Mesendoderm (in vitro differentiated cells): ENCODE measurements around the gene ZDHHC1.

Experiments used
- DNase-seq: peaks from one replicate; pipeline ENCODE4 v3.0.0; 2013
- H2AK5ac ChIP-seq: 2 replicates; pipeline ENCODE4 v1.6.1; 2013; ENCODE audit warnings: low read length, inconsistent platforms
- H2BK120ac ChIP-seq: 2 replicates; pipeline ENCODE4 v1.6.1; 2013; ENCODE audit warnings: low read depth, mild to moderate bottlenecking, low read length, moderate library complexity, mixed read lengths
- H2BK15ac ChIP-seq: replicated peaks from 2 replicates; pipeline ENCODE4 v1.6.1; 2013; ENCODE audit warnings: low read depth, mild to moderate bottlenecking, moderate library complexity
- H2BK5ac ChIP-seq: 2 replicates; pipeline ENCODE4 v1.6.1; 2013; ENCODE audit warnings: low read length, inconsistent platforms
- H3K18ac ChIP-seq: 2 replicates; pipeline ENCODE4 v1.6.1; 2013; ENCODE audit warnings: mild to moderate bottlenecking, low read length, mixed read lengths
- H3K23ac ChIP-seq: one replicate; pipeline ENCODE4 v1.6.1; 2013; ENCODE audit warnings: low read length
- H3K27ac ChIP-seq: 2 replicates; pipeline ENCODE4 v1.5.1; 2013; ENCODE audit warnings: low read depth, mild to moderate bottlenecking, inconsistent platforms, low read length, moderate library complexity
- H3K27me3 ChIP-seq: 2 replicates; pipeline ENCODE4 v1.6.1; 2013; ENCODE audit warnings: low read length, control low read depth, mild to moderate bottlenecking, inconsistent platforms; ENCODE audit not compliant: insufficient read depth, poor library complexity
- H3K36me3 ChIP-seq: 2 replicates; pipeline ENCODE4 v1.6.1; 2013; ENCODE audit warnings: low read length, inconsistent platforms; ENCODE audit not compliant: control insufficient read depth, insufficient read depth
- H3K4ac ChIP-seq: one replicate; pipeline ENCODE4 v1.6.1; 2013; ENCODE audit warnings: low read depth, mild to moderate bottlenecking, low read length, moderate library complexity
- H3K4me1 ChIP-seq: 2 replicates; pipeline ENCODE4 v1.6.1; 2013; ENCODE audit warnings: low read depth, low read length, inconsistent platforms; ENCODE audit not compliant: control insufficient read depth
- H3K4me2 ChIP-seq: 2 replicates; pipeline ENCODE4 v1.6.1; 2013; ENCODE audit warnings: low read length
- H3K4me3 ChIP-seq: 2 replicates; pipeline ENCODE4 v1.5.1; 2013; ENCODE audit warnings: mild to moderate bottlenecking, low read length
- H3K56ac ChIP-seq: one replicate; pipeline ENCODE4 v1.6.1; 2013; ENCODE audit warnings: low read length
- H3K79me1 ChIP-seq: 2 replicates; pipeline ENCODE4 v1.6.1; 2013; ENCODE audit warnings: low read length, inconsistent platforms
- H3K79me2 ChIP-seq: 2 replicates; pipeline ENCODE4 v1.6.1; 2013; ENCODE audit warnings: mild to moderate bottlenecking, low read length; ENCODE audit not compliant: control insufficient read depth, insufficient read depth
- H3K9ac ChIP-seq: 2 replicates; pipeline ENCODE4 v1.6.1; 2013; ENCODE audit warnings: low read length, inconsistent platforms
- H4K5ac ChIP-seq: one replicate; pipeline ENCODE4 v1.6.1; 2013; ENCODE audit warnings: low read length
- H4K8ac ChIP-seq: one replicate; pipeline ENCODE4 v1.6.1; 2013; ENCODE audit warnings: low read depth, mild to moderate bottlenecking, control low read depth, low read length, moderate library complexity
- WGBS: extraction: QIAGEN DNeasy Blood & Tissue Kit; methylation state at CpG from one replicate; pipeline ENCODE4 v1.1.7; 2013; ENCODE audit warnings: low lambda C conversion rate, missing lambda C conversion rate; ENCODE audit not compliant: insufficient coverage; ENCODE audit errors: extremely low coverage; 5-methylcytosine and 5-hydroxymethylcytosine counted together

ZDHHC1 gene

GRCh38 chr16:67458121-67458641 is 41.9 kb upstream of the ZDHHC1 start:
- H2AK5ac ChIP-seq = no peak overlapping the region
- no peak overlapping the region for H3K56ac ChIP-seq
- no peak overlapping the region for H4K8ac ChIP-seq
- H3K79me2 ChIP-seq = no peaks in the 10 kb centered on the region
- H3K27me3 ChIP-seq = no peaks in the 10 kb centered on the region
- no peak overlapping the region for H4K5ac ChIP-seq
- no peak overlapping the region for H3K4ac ChIP-seq
- no peak overlapping the region for H3K27ac ChIP-seq
- H3K36me3 ChIP-seq = no peaks in the 10 kb centered on the region
- H3K23ac ChIP-seq = no peak overlapping the region
- H3K4me1 ChIP-seq = no peaks in the 10 kb centered on the region
- H2BK120ac ChIP-seq = no peak overlapping the region
- H2BK15ac ChIP-seq = no peak overlapping the region
- no peak overlapping the region for H3K4me2 ChIP-seq
- no peak for DNase-seq
- H2BK5ac ChIP-seq = no peak overlapping the region
- WGBS = no CpG with 5 or more reads among the region's 6 CpGs
- no peak overlapping the region for H3K9ac ChIP-seq
- no peak overlapping the region for H3K4me3 ChIP-seq
- H3K79me1 ChIP-seq = no peaks in the 10 kb centered on the region
- H3K18ac ChIP-seq = no peak overlapping the region

GRCh38 chr16:67457611-67458010 is 41.3 kb upstream of the ZDHHC1 start:
- DNase-seq = no peak
- H3K4me1 ChIP-seq = no peaks in the 10 kb centered on the region
- no peaks in the 10 kb centered on the region for H3K79me2 ChIP-seq
- no peak overlapping the region for H3K56ac ChIP-seq
- no peak overlapping the region for H2BK120ac ChIP-seq
- H3K4me2 ChIP-seq = no peak overlapping the region
- no peak overlapping the region for H4K8ac ChIP-seq
- H3K36me3 ChIP-seq = no peaks in the 10 kb centered on the region
- H3K79me1 ChIP-seq = no peaks in the 10 kb centered on the region
- no peak overlapping the region for H2BK5ac ChIP-seq
- H2AK5ac ChIP-seq = no peak overlapping the region
- H3K27ac ChIP-seq = no peak overlapping the region
- no peaks in the 10 kb centered on the region for H3K27me3 ChIP-seq
- no CpG with 5 or more reads among the region's 7 CpGs for WGBS
- H3K4me3 ChIP-seq = no peak overlapping the region
- no peak overlapping the region for H3K23ac ChIP-seq
- no peak overlapping the region for H3K4ac ChIP-seq
- no peak overlapping the region for H4K5ac ChIP-seq
- H2BK15ac ChIP-seq = no peak overlapping the region
- no peak overlapping the region for H3K9ac ChIP-seq
- H3K18ac ChIP-seq = no peak overlapping the region

- Histone ChIP-seq H2BK120ac (no peak overlapping the region), H3K79me2 (no peaks in the 10 kb centered on the region), H3K56ac (no peak overlapping the region), H4K8ac (no peak overlapping the region), H3K23ac (no peak overlapping the region), H3K4ac (no peak overlapping the region), H4K5ac (no peak overlapping the region), H3K36me3 (no peaks in the 10 kb centered on the region), H2BK15ac (no peak overlapping the region), H3K4me3 (no peak overlapping the region), H3K27me3 (no peaks in the 10 kb centered on the region), H2AK5ac (no peak overlapping the region), H3K9ac (no peak overlapping the region), H3K18ac (no peak overlapping the region), H3K4me2 (no peak overlapping the region), H2BK5ac (no peak overlapping the region), H3K27ac (no peak overlapping the region), H3K79me1 (no peaks in the 10 kb centered on the region), H3K4me1 (no peaks in the 10 kb centered on the region)
- WGBS = no CpG with 5 or more reads among the region's 6 CpGs
- DNase-seq = peak; percentile 16
These were observed 40.3 kb upstream of the ZDHHC1 start for GRCh38 chr16:67456391-67457081.

GRCh38 chr16:67454852-67455251 is 38.6 kb upstream of the ZDHHC1 start:
- Histone ChIP-seq H4K8ac (no peak overlapping the region), H2BK15ac (no peak overlapping the region), H2AK5ac (no peak overlapping the region), H3K4me3 (no peak overlapping the region), H3K36me3 (no peaks in the 10 kb centered on the region), H3K4me1 (no peaks in the 10 kb centered on the region), H3K4ac (no peak overlapping the region), H2BK120ac (no peak overlapping the region), H3K23ac (no peak overlapping the region), H3K79me1 (no peaks in the 10 kb centered on the region), H3K9ac (no peak overlapping the region), H3K4me2 (no peak overlapping the region), H4K5ac (no peak overlapping the region), H3K79me2 (no peaks in the 10 kb centered on the region), H3K27me3 (no peaks in the 10 kb centered on the region), H3K56ac (no peak overlapping the region), H2BK5ac (no peak overlapping the region), H3K27ac (no peak overlapping the region), H3K18ac (no peak overlapping the region)
- WGBS = no CpG with 5 or more reads among the region's 6 CpGs
- no peak for DNase-seq

- H3K79me2 ChIP-seq = no peaks in the 10 kb centered on the region
- H2AK5ac ChIP-seq = no peak overlapping the region
- no peak overlapping the region for H2BK5ac ChIP-seq
- no peak overlapping the region for H2BK15ac ChIP-seq
- no CpG with 5 or more reads among the region's 5 CpGs for WGBS
- H3K23ac ChIP-seq = no peak overlapping the region
- no peak overlapping the region for H4K8ac ChIP-seq
- DNase-seq = no peak
- H3K27ac ChIP-seq = no peak overlapping the region
- no peak overlapping the region for H4K5ac ChIP-seq
- no peaks in the 10 kb centered on the region for H3K79me1 ChIP-seq
- H3K56ac ChIP-seq = no peak overlapping the region
- no peak overlapping the region for H3K4ac ChIP-seq
- H3K4me2 ChIP-seq = no peak overlapping the region
- H3K4me3 ChIP-seq = no peak overlapping the region
- no peaks in the 10 kb centered on the region for H3K4me1 ChIP-seq
- H3K9ac ChIP-seq = no peak overlapping the region
- no peaks in the 10 kb centered on the region for H3K27me3 ChIP-seq
- H3K18ac ChIP-seq = no peak overlapping the region
- H2BK120ac ChIP-seq = no peak overlapping the region
- no peaks in the 10 kb centered on the region for H3K36me3 ChIP-seq
These were observed 37.8 kb upstream of the ZDHHC1 start for GRCh38 chr16:67454104-67454503.
